ENCODE data around the gene TBXA2R. TPM values are rescaled to one million over a fixed set of nuclear protein-coding genes. Genes with fewer than 3 reads are reported as not detected.

The TBXA2R gene
- total and polyA plus RNA-seq, 2 experiments from 2014 or later: 0.70 to 2.0 TPM

DNA sequence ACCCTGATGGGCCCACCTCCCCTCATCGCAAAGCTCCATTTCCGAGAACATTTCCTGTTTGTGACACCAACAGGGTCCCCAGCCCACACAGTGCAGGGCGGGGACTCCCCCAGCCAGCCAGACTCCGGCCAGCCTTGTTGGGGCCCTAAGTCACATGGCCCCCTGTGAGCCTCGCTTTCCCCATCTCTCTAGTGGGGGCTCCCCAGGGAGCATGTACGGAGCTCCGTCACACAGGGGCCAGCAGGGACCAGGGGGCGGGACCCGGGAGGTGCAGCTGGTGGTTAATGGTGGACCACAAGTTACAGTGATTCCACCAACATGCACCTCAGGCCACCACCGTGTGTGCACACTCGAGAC, 1.7 kb downstream of the TBXA2R start:
- no peak for DNase-seq (ENCODE audit: low spot score)
- Histone ChIP-seq H3K27ac (no peak overlapping the region), H3K4me1 (ENCODE audit: insufficient read depth) (peaks cover 17% of the 10 kb centered on the region), H3K4me2 (no peak overlapping the region), H3K4me3 (no peak overlapping the region), H3K9me3 (ENCODE audit: low read depth) (no peaks in the 10 kb centered on the region), H4K20me1 (ENCODE audit: insufficient read depth, poor library complexity, severe bottlenecking) (no peaks in the 10 kb centered on the region), H3K79me2 (no peaks in the 10 kb centered on the region), H3K9me2 (replicated peaks; ENCODE audit: insufficient read depth) (no peaks in the 10 kb centered on the region), H3K27me3 (peaks cover 27% of the 10 kb centered on the region), H3K36me3 (replicated peaks; ENCODE audit: insufficient read depth, low read depth) (no peaks in the 10 kb centered on the region), H2AFZ (no peak overlapping the region)
- WGBS (ENCODE audit: low lambda C conversion rate, missing lambda C conversion rate): 82% methylated on average over 11 of the region's 11 CpGs
- TF ChIP-seq EZH2 (IDR thresholded peaks at IDR 0.05; ENCODE audit: borderline replicate concordance) (no peak), EZH2phosphoT487 (IDR thresholded peaks at IDR 0.05; ENCODE audit: low read depth, severe bottlenecking, unreplicated experiment) (no peak)
- TF ChIP-seq, protein P1, sequence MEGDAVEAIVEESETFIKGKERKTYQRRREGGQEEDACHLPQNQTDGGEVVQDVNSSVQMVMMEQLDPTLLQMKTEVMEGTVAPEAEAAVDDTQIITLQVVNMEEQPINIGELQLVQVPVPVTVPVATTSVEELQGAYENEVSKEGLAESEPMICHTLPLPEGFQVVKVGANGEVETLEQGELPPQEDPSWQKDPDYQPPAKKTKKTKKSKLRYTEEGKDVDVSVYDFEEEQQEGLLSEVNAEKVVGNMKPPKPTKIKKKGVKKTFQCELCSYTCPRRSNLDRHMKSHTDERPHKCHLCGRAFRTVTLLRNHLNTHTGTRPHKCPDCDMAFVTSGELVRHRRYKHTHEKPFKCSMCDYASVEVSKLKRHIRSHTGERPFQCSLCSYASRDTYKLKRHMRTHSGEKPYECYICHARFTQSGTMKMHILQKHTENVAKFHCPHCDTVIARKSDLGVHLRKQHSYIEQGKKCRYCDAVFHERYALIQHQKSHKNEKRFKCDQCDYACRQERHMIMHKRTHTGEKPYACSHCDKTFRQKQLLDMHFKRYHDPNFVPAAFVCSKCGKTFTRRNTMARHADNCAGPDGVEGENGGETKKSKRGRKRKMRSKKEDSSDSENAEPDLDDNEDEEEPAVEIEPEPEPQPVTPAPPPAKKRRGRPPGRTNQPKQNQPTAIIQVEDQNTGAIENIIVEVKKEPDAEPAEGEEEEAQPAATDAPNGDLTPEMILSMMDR (IDR thresholded peaks at IDR 0.05; ENCODE audit: poor library complexity): no peak

DNA sequence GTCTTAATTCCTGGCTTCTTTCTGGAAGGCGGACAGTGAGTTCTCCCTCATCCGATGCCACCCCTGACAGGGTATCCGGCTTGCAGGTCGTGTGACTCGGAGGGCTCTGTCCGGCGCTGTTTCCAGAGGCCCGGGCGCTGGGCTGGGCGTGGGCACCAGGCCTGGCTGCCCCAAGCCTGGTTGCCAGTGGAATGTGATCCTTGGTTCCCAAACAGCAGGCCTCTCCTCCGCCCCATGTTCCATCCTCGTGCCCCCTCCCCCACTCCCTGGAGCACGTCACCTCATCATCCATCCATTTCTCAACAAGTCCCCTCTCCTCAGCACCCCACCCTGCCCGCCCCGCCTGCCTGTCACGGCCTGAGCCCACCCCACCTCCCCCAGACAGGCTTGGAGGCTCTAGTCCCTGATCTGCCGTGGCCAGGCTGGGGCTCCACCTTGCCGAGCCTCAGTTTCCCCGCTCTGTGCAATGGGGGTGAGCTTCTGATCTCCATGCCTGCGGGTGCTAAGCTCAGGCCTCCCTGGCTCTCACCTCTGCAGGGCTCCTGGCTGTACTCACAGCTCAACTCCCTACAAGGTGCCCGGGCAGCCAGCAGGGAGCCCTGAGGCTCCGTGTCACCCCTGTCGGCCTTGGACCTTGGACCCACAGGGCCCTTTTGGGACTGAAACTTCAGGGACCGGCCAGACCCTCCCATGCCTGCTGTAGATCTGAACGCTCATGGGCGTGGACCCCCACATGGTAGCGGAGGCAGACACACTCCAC, 2.3 kb downstream of the TBXA2R start:
- H3K9me2 ChIP-seq (replicated peaks; ENCODE audit: insufficient read depth): no peaks in the 10 kb centered on the region
- peaks cover 27% of the 10 kb centered on the region for H3K27me3 ChIP-seq
- no peak overlapping the region for H2AFZ ChIP-seq
- no peaks in the 10 kb centered on the region for H3K9me3 ChIP-seq (ENCODE audit: low read depth)
- H4K20me1 ChIP-seq (ENCODE audit: insufficient read depth, poor library complexity, severe bottlenecking): no peaks in the 10 kb centered on the region
- H3K79me2 ChIP-seq: no peaks in the 10 kb centered on the region
- no peak for DNase-seq (ENCODE audit: low spot score)
- H3K4me3 ChIP-seq: no peak overlapping the region
- no peak overlapping the region for H3K4me2 ChIP-seq
- 84% methylated on average over 19 of the region's 27 CpGs for WGBS (ENCODE audit: low lambda C conversion rate, missing lambda C conversion rate)
- no peak for TF ChIP-seq EZH2phosphoT487 (IDR thresholded peaks at IDR 0.05; ENCODE audit: low read depth, severe bottlenecking, unreplicated experiment)
- TF ChIP-seq, protein P1 (IDR thresholded peaks at IDR 0.05; ENCODE audit: poor library complexity): no peak
- TF ChIP-seq EZH2 (IDR thresholded peaks at IDR 0.05; ENCODE audit: borderline replicate concordance): no peak
- peaks cover 17% of the 10 kb centered on the region for H3K4me1 ChIP-seq (ENCODE audit: insufficient read depth)
- H3K36me3 ChIP-seq (replicated peaks; ENCODE audit: insufficient read depth, low read depth): no peaks in the 10 kb centered on the region
- H3K27ac ChIP-seq: no peak overlapping the region

DNA sequence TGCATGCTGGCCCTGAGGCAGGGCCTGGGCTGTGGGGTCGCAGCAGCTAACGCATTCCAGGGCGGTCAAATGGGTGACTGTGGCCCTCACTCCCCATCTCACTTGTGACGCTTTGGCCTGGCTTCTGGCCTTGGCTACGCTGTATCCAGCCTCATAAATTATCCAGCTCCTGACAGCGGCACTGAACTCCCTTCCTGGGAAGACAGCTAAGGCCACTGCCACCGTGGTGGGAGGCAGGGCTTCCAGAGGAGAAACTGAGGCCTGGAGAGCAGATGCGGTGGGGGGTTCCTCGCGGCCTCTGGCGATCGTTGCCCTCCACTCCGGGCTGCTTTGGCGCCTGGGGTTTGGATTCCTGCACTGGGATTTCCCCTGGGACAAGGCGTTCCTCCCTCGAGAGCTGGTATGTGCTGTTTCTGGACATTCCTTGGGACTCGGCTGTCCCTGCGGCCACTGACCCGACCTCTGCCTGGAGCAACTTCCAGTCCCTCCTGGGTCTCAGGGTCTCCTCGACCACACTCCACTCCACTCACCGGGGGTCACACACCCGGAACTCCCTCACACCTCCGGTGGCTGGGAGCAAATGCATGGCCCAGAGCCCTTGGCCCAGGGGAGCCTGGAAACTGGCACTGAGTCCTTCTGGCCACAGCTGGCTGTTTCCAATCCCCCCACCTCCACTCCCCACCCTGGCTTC, 3.4 kb downstream of the TBXA2R start:
- Histone ChIP-seq H3K27me3 (peaks cover 27% of the 10 kb centered on the region), H2AFZ (no peak overlapping the region), H3K36me3 (replicated peaks; ENCODE audit: insufficient read depth, low read depth) (no peaks in the 10 kb centered on the region), H3K4me1 (ENCODE audit: insufficient read depth) (peaks cover 17% of the 10 kb centered on the region), H3K9me3 (ENCODE audit: low read depth) (no peaks in the 10 kb centered on the region), H4K20me1 (ENCODE audit: insufficient read depth, poor library complexity, severe bottlenecking) (no peaks in the 10 kb centered on the region), H3K27ac (no peak overlapping the region), H3K79me2 (no peaks in the 10 kb centered on the region), H3K4me2 (no peak overlapping the region), H3K4me3 (no peak overlapping the region), H3K9me2 (replicated peaks; ENCODE audit: insufficient read depth) (no peaks in the 10 kb centered on the region)
- TF ChIP-seq, protein P1 (IDR thresholded peaks at IDR 0.05; ENCODE audit: poor library complexity): no peak
- TF ChIP-seq EZH2 (IDR thresholded peaks at IDR 0.05; ENCODE audit: borderline replicate concordance) (no peak), EZH2phosphoT487 (IDR thresholded peaks at IDR 0.05; ENCODE audit: low read depth, severe bottlenecking, unreplicated experiment) (no peak)
- no peak for DNase-seq (ENCODE audit: low spot score)
- 75% methylated on average over 23 of the region's 23 CpGs for WGBS (ENCODE audit: low lambda C conversion rate, missing lambda C conversion rate)
